ENCODE results near the gene SLC41A2. TPM values are rescaled to one million over a fixed set of nuclear protein-coding genes. Genes with fewer than 3 reads are reported as not detected.

The SLC41A2 gene
- total RNA-seq, 1 experiment from 2014 or later: 4.3 TPM

GRCh38 chr12:104966677-104967076 is 8.6 kb upstream of the SLC41A2 start:
- Mint-ChIP-seq H3K27me3 (ENCODE audit: low read depth) (peaks cover 3% of the 10 kb centered on the region; the same call in 1 of the 2 replicates), H3K9me3 (no peaks in the 10 kb centered on the region; a peak in 2 of 5 replicates), H3K36me3 (ENCODE audit: insufficient read depth in 1 of 3, low read depth in 3 of 3) (no peaks in the 10 kb centered on the region), H3K27ac (no peak overlapping the region), H3K4me1 (no peaks in the 10 kb centered on the region; a peak in 1 of 4 replicates), H3K4me3 (no peak overlapping the region)
- Histone ChIP-seq H2BK15ac (ENCODE audit: low read depth, low read length) (no peak overlapping the region), H3K18ac (ENCODE audit: insufficient read length, low read depth, low read length) (no peak overlapping the region), H3K4ac (ENCODE audit: low read depth, low read length) (no peak overlapping the region), H2AFZ (ENCODE audit: low read length) (no peak overlapping the region), H2BK20ac (ENCODE audit: low read depth, low read length, poor library complexity, severe bottlenecking) (no peak overlapping the region), H4K91ac (ENCODE audit: insufficient read length, low read depth, low read length) (no peak overlapping the region), H3K27ac (ENCODE audit: insufficient read length, low read depth, low read length) (no peak overlapping the region), H3K9me3 (ENCODE audit: control insufficient read depth, low read depth, low read length) (no peaks in the 10 kb centered on the region), H2AK5ac (ENCODE audit: insufficient read length, low read length) (no peak overlapping the region), H3K4me2 (ENCODE audit: insufficient read depth, insufficient read length, low read length) (no peak overlapping the region), H3K27me3 (ENCODE audit: insufficient read depth, low read length) (no peaks in the 10 kb centered on the region), H3K56ac (ENCODE audit: insufficient read length, low read depth, low read length) (no peak overlapping the region), H3K4me1 (ENCODE audit: insufficient read depth, low read length) (no peaks in the 10 kb centered on the region), H4K5ac (ENCODE audit: insufficient read length, low read depth, low read length) (no peak overlapping the region), H4K8ac (replicated peaks; ENCODE audit: insufficient read length, low read depth, low read length) (no peak overlapping the region), H3K23ac (ENCODE audit: insufficient read length, low read depth, low read length) (no peak overlapping the region), H3K23me2 (ENCODE audit: insufficient read length, low read depth, low read length, poor library complexity, severe bottlenecking) (no peaks in the 10 kb centered on the region), H2BK12ac (ENCODE audit: insufficient read length, low read depth, low read length) (no peak overlapping the region), H3K9ac (ENCODE audit: extremely low read depth, insufficient read length, low read length) (no peak overlapping the region), H3K79me1 (ENCODE audit: insufficient read depth, low read depth, low read length, poor library complexity, severe bottlenecking) (no peaks in the 10 kb centered on the region), H3T11ph (ENCODE audit: low read length) (no peak overlapping the region), H2BK120ac (ENCODE audit: low read depth, low read length, poor library complexity, severe bottlenecking) (no peak overlapping the region), H3K14ac (ENCODE audit: insufficient read depth, low read length) (no peak overlapping the region), H4K20me1 (ENCODE audit: control insufficient read depth, insufficient read depth, insufficient read length) (no peaks in the 10 kb centered on the region), H3K79me2 (ENCODE audit: insufficient read depth, low read length) (no peaks in the 10 kb centered on the region), H2BK5ac (ENCODE audit: insufficient read length, low read length) (no peak overlapping the region)
- DNase-seq: no peak
- TF ChIP-seq, protein P1, sequence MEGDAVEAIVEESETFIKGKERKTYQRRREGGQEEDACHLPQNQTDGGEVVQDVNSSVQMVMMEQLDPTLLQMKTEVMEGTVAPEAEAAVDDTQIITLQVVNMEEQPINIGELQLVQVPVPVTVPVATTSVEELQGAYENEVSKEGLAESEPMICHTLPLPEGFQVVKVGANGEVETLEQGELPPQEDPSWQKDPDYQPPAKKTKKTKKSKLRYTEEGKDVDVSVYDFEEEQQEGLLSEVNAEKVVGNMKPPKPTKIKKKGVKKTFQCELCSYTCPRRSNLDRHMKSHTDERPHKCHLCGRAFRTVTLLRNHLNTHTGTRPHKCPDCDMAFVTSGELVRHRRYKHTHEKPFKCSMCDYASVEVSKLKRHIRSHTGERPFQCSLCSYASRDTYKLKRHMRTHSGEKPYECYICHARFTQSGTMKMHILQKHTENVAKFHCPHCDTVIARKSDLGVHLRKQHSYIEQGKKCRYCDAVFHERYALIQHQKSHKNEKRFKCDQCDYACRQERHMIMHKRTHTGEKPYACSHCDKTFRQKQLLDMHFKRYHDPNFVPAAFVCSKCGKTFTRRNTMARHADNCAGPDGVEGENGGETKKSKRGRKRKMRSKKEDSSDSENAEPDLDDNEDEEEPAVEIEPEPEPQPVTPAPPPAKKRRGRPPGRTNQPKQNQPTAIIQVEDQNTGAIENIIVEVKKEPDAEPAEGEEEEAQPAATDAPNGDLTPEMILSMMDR (conservative IDR thresholded peaks at IDR 0.05): no peak
- no CpG with 5 or more reads among the region's 4 CpGs for WGBS (ENCODE audit: extremely low coverage, insufficient read length, low lambda C conversion rate)
